CD4-positive, alpha-beta T cell treated with Interleukin-6 at 100 ng/mL for 8 hours (primary cell): ENCODE data around the gene NOS3.

Experiments used
- DNase-seq: peaks from one replicate; pipeline ENCODE4 v3.0.0-alpha.2; 2020; ENCODE audit warnings: mixed read lengths, low spot score

The NOS3 gene

DNA sequence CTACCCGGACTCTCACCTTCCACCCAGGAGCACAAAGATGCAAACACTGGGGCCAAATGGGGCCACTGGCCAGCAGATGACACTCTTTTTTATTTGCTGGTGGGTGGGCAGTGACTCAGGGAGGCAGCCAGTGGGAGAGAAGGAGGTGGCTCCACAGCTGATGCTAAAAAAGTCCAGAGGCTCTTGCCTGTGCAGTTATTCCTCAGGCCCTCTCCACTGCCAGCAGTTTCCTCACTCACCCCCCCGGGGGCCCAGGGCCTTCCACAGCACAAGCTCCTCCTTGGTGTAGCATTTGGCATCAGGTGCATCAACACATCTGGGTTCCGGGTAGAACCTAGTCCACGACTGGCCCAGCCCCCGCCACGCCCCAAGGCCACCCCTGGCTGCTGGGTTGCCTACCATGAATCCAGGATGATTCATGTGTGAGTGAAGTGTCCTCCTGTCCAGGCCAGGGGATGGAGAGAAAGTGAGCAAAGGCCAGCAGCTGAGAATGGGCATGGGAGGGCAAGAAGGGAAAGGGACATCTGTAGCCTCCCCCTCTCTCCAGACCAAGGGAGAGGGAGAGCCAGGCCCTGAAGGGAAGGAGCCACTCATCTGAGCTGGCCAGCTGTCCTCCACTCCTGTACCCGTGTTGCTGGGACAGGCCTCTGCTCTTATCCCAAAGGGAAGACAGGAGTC, 11.0 kb upstream of the NOS3 start:
- no peak for DNase-seq

DNA sequence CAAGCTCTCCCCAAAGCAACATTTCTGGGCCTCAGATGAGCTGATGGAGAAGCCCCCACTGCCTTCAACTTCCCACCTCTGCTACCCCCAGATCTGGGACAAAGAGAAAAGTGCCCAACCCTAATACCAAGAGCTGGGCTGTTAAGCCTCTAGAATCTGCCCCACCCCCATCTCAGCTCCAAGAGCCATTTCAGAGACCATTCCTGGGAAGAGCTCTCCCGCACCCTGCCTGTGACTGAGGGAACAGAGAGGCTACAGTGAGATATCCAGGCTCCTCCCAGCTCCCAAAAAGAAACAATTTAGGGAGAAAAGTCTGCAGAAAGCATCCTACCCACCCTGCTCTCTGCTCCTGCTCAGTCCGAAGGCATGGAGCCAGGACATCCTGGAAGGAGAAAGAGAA, 10.2 kb upstream of the NOS3 start:
- DNase-seq = no peak

DNA sequence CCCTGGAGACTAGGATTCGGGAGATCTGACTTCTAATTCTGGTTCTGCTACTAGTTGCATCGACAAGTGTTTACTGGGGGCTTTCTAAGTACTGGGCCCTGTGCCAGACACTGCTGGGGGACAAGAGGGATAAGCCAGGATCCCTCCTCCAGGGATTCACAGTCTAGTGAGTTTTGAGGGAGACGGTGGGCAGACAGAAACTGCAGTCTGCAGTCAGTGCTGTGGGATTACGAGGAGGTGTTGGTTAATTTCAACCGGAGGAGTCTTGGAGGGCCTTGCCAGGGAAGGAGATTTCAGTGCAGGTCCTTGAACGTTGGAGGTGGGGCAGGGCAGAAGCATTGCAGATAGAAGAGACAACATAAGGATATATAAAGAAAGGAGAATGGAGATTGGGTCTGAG, 9.2 kb upstream of the NOS3 start:
- no peak for DNase-seq

DNA sequence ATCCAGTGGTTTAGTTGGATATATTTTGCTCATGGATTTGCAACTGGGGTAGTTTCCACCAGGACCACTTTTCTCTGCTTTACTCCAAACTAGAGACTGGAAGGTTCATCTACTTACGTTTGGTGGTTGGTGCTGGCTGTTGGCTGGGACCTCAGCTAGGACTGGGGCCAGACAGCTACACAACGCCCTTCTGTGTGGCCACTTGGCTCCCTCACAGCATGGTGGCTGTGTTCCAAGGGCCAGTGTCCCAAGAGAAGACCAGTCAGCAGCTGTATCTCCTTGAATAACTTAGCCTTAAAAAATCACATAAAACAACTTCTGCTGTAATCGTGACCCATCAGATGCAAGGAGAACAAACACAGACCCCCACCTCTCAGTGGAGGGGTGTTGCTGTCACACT, 8.5 kb upstream of the NOS3 start:
- DNase-seq = no peak

DNA sequence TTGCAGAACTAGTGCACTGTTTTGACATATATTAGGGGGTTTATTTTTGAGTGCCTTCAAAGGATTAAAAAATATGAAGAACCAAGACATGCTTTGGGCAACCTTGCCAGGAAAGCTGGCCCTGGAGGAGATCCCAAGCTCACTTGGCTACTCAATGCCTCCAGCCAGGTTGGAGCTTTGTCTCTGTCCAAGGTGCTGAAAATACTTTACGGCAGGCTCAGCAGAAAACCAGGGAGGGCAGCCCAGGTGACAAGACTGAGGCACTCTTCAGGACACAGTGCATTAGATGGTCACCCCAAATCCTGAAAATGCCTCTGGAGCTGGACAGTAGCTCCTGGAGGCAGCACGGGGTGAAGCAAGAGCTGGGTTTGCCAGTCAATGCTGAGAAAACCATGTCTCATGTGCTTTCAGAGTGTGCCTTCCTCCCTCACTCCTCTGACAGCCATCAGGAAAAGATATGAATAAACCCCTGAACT, 6.9 kb upstream of the NOS3 start:
- peak; percentile 25 for DNase-seq

- DNase-seq = peak; percentile 52
These were observed 4.7 kb upstream of the NOS3 start for GRCh38 chr7:150986099-150986512.

DNA sequence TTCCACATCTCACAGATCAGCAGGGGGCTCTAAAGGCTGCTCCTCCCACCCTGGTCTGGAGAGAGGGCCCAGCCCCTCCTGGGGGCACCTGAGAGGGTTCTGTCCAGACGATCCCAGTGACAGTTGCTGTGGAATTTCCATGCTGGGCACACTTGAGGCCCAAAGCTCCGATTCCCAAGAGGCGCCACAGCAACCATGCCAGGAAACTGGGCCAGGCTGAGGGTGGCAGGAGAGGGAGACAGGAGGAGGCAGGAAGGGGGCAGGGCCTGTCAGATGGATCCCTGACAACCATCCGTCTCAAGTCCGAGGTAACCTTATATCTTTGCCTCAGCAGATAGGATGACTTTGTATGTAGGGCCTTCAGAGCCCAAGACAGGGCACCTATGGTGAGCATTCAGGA, 4.3 kb upstream of the NOS3 start:
- no peak for DNase-seq

GRCh38 chr7:150988230-150989226, 2.3 kb upstream of the NOS3 start:
- DNase-seq = peak; percentile 64

DNA sequence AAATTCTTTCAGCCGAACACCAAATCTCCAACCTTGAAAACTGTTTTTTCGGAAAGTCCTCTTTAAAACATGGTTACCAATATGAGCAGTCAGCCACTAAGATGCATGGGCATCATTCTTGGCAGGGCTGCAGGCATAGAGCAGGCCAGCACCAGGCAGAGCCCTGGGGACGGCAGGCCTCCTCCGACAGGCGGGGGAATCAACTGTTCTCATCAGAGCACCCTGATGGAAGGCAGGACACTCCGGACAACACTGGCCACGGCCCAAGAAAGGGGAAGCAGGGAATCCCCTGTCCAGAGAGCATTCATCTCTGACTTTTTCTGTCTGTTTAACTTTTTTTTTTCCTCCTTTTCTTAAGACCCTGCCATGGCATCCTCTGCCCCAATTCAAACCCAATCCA, 1.4 kb upstream of the NOS3 start:
- DNase-seq = no peak

GRCh38 chr7:150992051-150992640, 1.3 kb downstream of the NOS3 start:
- DNase-seq = no peak

DNA sequence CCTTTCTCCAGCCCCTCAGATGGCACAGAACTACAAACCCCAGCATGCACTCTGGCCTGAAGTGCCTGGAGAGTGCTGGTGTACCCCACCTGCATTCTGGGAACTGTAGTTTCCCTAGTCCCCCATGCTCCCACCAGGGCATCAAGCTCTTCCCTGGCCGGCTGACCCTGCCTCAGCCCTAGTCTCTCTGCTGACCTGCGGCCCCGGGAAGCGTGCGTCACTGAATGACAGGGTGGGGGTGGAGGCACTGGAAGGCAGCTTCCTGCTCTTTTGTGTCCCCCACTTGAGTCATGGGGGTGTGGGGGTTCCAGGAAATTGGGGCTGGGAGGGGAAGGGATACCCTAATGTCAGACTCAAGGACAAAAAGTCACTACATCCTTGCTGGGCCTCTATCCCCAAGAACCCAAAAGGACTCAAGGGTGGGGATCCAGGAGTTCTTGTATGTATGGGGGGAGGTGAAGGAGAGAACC, 2.1 kb downstream of the NOS3 start:
- DNase-seq = no peak

DNA sequence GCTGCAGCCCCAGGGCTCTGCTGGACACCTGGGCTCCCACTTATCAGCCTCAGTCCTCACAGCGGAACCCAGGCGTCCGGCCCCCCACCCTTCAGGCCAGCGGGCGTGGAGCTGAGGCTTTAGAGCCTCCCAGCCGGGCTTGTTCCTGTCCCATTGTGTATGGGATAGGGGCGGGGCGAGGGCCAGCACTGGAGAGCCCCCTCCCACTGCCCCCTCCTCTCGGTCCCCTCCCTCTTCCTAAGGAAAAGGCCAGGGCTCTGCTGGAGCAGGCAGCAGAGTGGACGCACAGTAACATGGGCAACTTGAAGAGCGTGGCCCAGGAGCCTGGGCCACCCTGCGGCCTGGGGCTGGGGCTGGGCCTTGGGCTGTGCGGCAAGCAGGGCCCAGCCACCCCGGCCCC, 2.7 kb downstream of the NOS3 start:
- DNase-seq = no peak

GRCh38 chr7:150994141-150994837, 3.5 kb downstream of the NOS3 start:
- DNase-seq = peak; percentile 48

DNA sequence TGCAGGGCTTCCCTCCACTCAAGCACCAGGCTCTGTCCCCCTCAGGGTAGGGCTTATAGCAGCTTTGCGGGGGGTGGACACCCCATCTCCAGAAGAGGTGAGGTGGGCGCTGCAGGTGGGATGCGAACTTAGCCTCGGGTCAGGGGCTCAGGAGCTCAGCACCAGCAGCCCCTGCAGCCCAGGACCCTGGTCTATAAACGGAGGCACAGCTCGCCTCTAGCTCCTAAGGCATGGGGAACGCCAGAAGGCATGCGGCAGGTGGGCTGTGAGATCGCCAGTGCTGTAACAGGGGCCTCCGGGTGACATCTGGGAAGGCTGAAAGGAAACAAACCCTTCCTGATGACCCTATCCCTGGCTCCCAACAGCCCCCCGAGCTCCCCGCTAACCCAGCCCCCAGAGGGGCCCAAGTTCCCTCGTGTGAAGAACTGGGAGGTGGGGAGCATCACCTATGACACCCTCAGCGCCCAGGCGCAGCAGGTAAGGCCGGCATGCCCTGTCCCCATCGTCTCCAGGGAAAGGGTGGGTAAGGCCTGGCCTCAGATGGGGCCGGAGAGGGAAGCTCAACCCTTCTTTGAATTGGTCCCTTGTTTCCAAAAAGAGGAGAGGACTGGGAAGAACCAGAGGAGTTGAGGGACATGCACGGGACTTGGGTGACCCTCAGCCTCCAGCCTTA, 4.2 kb downstream of the NOS3 start:
- no peak for DNase-seq

GRCh38 chr7:150996376-150997074, 5.7 kb downstream of the NOS3 start:
- no peak for DNase-seq

DNA sequence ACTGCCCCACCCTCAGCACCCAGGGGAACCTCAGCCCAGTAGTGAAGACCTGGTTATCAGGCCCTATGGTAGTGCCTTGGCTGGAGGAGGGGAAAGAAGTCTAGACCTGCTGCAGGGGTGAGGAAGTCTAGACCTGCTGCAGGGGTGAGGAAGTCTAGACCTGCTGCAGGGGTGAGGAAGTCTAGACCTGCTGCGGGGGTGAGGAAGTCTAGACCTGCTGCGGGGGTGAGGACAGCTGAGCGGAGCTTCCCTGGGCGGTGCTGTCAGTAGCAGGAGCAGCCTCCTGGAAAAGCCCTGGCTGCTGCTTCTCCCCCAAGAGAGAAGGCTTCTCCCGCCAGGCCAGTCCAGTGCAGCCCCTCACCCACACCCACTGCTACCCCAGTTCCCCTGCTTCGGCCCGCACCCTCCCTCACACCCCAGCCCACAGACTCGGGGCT, 6.3 kb downstream of the NOS3 start:
- DNase-seq = no peak

DNA sequence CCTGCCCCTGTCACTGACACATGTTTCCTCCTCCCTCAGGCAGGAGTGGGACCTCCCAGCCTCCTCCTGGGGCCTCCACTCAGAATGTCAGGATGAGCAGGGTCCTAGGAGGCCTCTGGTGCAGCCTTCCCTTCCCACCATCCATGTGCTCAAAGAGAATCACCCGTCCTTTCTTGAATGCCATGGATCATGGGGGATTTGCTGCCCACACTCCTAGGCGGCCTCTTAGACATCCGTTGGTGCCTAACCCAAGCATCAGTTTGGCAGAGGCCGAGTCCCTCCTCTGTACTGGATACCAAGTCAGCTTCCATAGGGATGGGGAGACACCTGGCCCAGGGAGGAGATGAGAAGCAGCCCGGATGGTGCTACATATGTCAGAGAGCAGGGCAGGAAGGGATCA, 7.0 kb downstream of the NOS3 start:
- no peak for DNase-seq

DNA sequence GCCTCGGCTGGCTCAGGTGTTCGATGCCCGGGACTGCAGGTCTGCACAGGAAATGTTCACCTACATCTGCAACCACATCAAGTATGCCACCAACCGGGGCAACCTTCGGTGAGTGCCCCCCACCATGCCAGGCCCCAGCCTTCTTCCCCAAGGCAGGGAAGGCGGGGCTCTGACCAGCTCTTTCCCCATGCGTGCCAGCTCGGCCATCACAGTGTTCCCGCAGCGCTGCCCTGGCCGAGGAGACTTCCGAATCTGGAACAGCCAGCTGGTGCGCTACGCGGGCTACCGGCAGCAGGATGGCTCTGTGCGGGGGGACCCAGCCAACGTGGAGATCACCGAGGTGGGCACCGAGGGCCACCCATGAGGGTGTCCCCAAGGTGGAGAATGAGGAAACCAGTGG, 7.5 kb downstream of the NOS3 start:
- no peak for DNase-seq

DNA sequence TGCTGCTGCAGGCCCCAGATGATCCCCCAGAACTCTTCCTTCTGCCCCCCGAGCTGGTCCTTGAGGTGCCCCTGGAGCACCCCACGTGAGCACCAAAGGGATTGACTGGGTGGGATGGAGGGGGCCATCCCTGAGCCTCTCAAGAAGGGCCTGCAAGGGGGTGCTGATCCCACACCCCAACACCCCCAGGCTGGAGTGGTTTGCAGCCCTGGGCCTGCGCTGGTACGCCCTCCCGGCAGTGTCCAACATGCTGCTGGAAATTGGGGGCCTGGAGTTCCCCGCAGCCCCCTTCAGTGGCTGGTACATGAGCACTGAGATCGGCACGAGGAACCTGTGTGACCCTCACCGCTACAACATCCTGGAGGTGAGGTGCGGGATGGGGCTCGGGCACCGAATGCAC, 8.2 kb downstream of the NOS3 start:
- DNase-seq = no peak

GRCh38 chr7:150999497-151000230, 8.8 kb downstream of the NOS3 start:
- DNase-seq = no peak
